NT2/D1 (cell line): ENCODE data around the gene DNM3.

Experiments used
- DNase-seq: peaks from one replicate; pipeline ENCODE4 v3.0.0-alpha.2; 2011; ENCODE audit warnings: low read depth, low spot score
- H3K27me3 ChIP-seq: 2 replicates; pipeline ENCODE4 v1.6.0; 2011; ENCODE audit warnings: mild to moderate bottlenecking; ENCODE audit not compliant: insufficient read length, insufficient read depth
- H3K36me3 ChIP-seq: 2 replicates; pipeline ENCODE4 v1.6.1; 2011; ENCODE audit warnings: mild to moderate bottlenecking, low read length, mixed read lengths; ENCODE audit not compliant: insufficient read depth, insufficient read length
- H3K4me1 ChIP-seq: 2 replicates; pipeline ENCODE4 v1.5.1; 2011; ENCODE audit not compliant: insufficient read depth, insufficient read length
- H3K4me3 ChIP-seq: 2 replicates; pipeline ENCODE4 v1.5.1; 2011; ENCODE audit warnings: low read depth; ENCODE audit not compliant: insufficient read length
- H3K9ac ChIP-seq: 2 replicates; pipeline ENCODE4 v1.6.0; 2011; ENCODE audit warnings: low read depth; ENCODE audit not compliant: insufficient read length
- H3K9me3 ChIP-seq: 2 replicates; pipeline ENCODE4 v1.5.1; 2011; ENCODE audit warnings: mild to moderate bottlenecking, low read length; ENCODE audit not compliant: insufficient read depth
- SUZ12 ChIP-seq: IDR thresholded peaks from 2 replicates; pipeline ENCODE4 v1.6.1; 2011; ENCODE audit not compliant: insufficient read length, insufficient read depth; ENCODE audit errors: extremely low read depth
- YY1 ChIP-seq: IDR thresholded peaks from 2 replicates; pipeline ENCODE4 v1.6.1; 2011; ENCODE audit not compliant: insufficient read length, insufficient read depth
- ZNF274 ChIP-seq: IDR thresholded peaks from 2 replicates; pipeline ENCODE4 v1.6.1; 2011; ENCODE audit warnings: mild to moderate bottlenecking, low read depth, low read length

DNM3 gene

DNA sequence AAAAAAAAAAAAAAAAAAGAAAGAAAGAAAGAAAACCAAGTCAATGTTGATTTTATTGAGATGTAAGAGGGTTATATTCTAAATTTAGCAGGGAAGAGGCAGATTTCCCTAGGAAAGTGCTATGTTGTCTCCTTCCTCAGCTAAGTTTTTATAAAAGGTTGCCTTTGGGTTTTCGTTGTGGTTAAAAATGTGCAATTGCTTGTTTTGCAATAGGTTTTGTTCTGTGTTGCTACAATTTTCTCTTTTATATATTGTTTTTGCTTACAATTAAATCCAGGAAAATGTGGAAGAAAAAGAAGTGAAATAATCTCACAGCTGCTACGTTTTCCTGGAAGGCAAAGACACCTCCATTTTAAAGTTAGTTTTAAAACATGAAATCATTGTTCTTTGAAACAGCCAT is 442.5 kb downstream of the DNM3 start:
- H3K9me3 ChIP-seq, result no peaks in the 10 kb centered on the region
- no peak overlapping the region for H3K4me3 ChIP-seq
- DNase-seq, result no peak
- H3K36me3 ChIP-seq, result no peaks in the 10 kb centered on the region
- TF ChIP-seq ZNF274 (no peak), SUZ12 (no peak), YY1 (no peak)
- no peak overlapping the region for H3K9ac ChIP-seq
- no peaks in the 10 kb centered on the region for H3K4me1 ChIP-seq
- no peaks in the 10 kb centered on the region for H3K27me3 ChIP-seq

GRCh38 chr1:172286629-172287076 is 445.4 kb downstream of the DNM3 start:
- Histone ChIP-seq H3K4me3 (no peak overlapping the region), H3K9me3 (no peaks in the 10 kb centered on the region), H3K36me3 (no peaks in the 10 kb centered on the region), H3K27me3 (no peaks in the 10 kb centered on the region), H3K9ac (no peak overlapping the region), H3K4me1 (no peaks in the 10 kb centered on the region)
- TF ChIP-seq ZNF274, result no peak
- TF ChIP-seq SUZ12, result no peak
- no peak for TF ChIP-seq YY1
- no peak for DNase-seq

- no peaks in the 10 kb centered on the region for H3K9me3 ChIP-seq
Measured at GRCh38 chr1:172287208-172287607, 445.9 kb downstream of the DNM3 start.

GRCh38 chr1:172288581-172288980 is 447.3 kb downstream of the DNM3 start:
- Histone ChIP-seq H3K9ac (no peak overlapping the region), H3K4me1 (no peaks in the 10 kb centered on the region), H3K4me3 (no peak overlapping the region), H3K36me3 (no peaks in the 10 kb centered on the region), H3K27me3 (no peaks in the 10 kb centered on the region), H3K9me3 (no peaks in the 10 kb centered on the region)
- no peak for TF ChIP-seq ZNF274
- TF ChIP-seq YY1, result no peak
- TF ChIP-seq SUZ12, result no peak
- no peak for DNase-seq

More at GRCh38 chr1:172287208-172287607, 445.9 kb downstream of the DNM3 start:
- no peak overlapping the region for H3K9ac ChIP-seq
- no peaks in the 10 kb centered on the region for H3K27me3 ChIP-seq
- no peak overlapping the region for H3K4me3 ChIP-seq
- TF ChIP-seq SUZ12, result no peak
- TF ChIP-seq ZNF274, result no peak
- no peak for TF ChIP-seq YY1
- H3K4me1 ChIP-seq, result no peaks in the 10 kb centered on the region
- no peak for DNase-seq
- H3K36me3 ChIP-seq, result no peaks in the 10 kb centered on the region

DNA sequence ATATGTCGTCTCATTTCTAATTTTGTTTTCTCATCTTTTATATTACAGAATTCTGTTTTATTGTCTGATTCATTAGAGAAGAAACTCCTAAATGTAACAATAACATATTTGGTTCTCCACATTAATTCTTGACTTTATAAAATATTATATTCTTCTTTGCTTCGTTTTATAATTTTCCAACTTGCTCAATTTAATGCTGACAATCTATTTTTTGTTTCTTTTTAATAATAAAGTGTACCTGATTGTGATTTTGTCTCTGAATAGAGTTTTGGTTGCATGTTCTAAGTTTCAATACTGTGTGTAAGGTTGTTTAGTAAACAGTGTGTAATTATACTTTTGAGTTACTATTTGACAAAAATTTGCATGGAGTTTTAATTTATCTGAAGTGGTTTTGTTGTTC is 448.1 kb downstream of the DNM3 start:
- no peak for DNase-seq
- Histone ChIP-seq H3K27me3 (no peaks in the 10 kb centered on the region), H3K9ac (no peak overlapping the region), H3K4me3 (no peak overlapping the region), H3K36me3 (no peaks in the 10 kb centered on the region), H3K4me1 (no peaks in the 10 kb centered on the region), H3K9me3 (no peaks in the 10 kb centered on the region)
- TF ChIP-seq SUZ12 (no peak), ZNF274 (no peak), YY1 (no peak)

GRCh38 chr1:172292840-172293239 is 451.5 kb downstream of the DNM3 start:
- no peaks in the 10 kb centered on the region for H3K4me1 ChIP-seq
- no peak for TF ChIP-seq ZNF274
- TF ChIP-seq SUZ12, result no peak
- no peak for TF ChIP-seq YY1
- H3K27me3 ChIP-seq, result no peaks in the 10 kb centered on the region
- H3K9me3 ChIP-seq, result no peaks in the 10 kb centered on the region
- no peak overlapping the region for H3K9ac ChIP-seq
- DNase-seq, result no peak
- no peak overlapping the region for H3K4me3 ChIP-seq
- no peaks in the 10 kb centered on the region for H3K36me3 ChIP-seq

- no peak overlapping the region for H3K4me3 ChIP-seq
- no peaks in the 10 kb centered on the region for H3K36me3 ChIP-seq
- no peaks in the 10 kb centered on the region for H3K4me1 ChIP-seq
- no peak overlapping the region for H3K9ac ChIP-seq
- H3K9me3 ChIP-seq, result no peaks in the 10 kb centered on the region
- DNase-seq, result no peak
- TF ChIP-seq YY1 (no peak), SUZ12 (no peak), ZNF274 (no peak)
- H3K27me3 ChIP-seq, result no peaks in the 10 kb centered on the region
Measured at GRCh38 chr1:172293429-172293828, 452.1 kb downstream of the DNM3 start.

DNA sequence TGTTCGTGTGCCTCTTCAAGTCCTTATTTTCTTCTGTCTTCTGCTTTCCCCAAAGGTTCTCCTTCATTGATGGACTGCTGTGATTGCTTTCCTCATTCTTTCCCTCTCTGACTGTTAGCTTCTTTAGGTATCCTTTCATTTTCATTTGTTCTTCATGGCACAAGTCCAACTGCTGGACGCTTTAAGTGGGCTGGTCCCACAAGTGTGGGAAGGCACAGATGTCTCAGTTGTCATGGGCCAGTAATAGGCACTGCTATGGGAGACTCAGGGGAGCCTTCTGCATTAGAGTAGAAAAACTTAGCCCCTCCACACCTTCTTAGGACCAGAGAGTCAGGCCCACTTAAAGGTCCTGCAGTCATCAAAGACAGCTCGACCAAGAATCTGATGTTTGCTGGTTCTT is 456.8 kb downstream of the DNM3 start:
- H3K36me3 ChIP-seq, result no peaks in the 10 kb centered on the region
- no peak overlapping the region for H3K9ac ChIP-seq
- no peak for DNase-seq
- H3K27me3 ChIP-seq, result no peaks in the 10 kb centered on the region
- peaks cover 18% of the 10 kb centered on the region for H3K9me3 ChIP-seq
- H3K4me3 ChIP-seq, result no peak overlapping the region
- no peaks in the 10 kb centered on the region for H3K4me1 ChIP-seq
- TF ChIP-seq SUZ12, result no peak
- TF ChIP-seq YY1, result no peak
- no peak for TF ChIP-seq ZNF274
